GM12801 (cell line): Measurements from ENCODE around the gene ISCA2.

Experiments used
- TF ChIP-seq, protein P1 (sequence below): IDR thresholded peaks from one replicate; pipeline ENCODE4 v1.5.1; 2011; ENCODE audit warnings: control low read depth; ENCODE audit not compliant: insufficient read length; ENCODE audit errors: extremely low read depth

Gene ISCA2

DNA sequence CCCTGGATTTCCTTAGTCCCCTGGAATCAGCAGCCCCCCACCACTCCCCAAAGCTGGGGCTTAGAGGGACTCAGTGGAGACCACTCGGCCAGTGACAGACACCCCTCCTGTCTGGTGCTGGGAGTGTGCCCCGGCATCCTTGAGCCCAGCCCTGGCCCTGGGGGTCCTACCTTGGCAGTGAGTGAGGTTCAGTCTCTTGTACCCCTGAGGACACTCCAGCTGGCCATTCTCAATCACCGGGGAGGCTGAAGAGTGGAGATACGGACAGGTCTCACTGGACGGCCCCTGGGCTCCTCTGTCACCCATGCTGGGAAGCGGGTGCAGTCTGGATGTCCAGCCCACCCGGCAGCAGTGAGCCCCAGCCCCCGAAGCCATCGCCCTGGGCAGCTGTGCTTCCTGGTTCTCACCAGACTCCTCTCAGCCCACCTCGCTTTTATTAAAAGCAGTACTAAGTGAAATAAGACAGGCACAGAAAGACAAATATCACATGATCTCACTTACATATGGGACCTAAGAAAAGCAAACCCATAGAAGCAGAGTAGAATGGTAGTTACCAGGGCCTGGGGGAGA, 42.3 kb downstream of the ISCA2 start:
- TF ChIP-seq, protein P1, sequence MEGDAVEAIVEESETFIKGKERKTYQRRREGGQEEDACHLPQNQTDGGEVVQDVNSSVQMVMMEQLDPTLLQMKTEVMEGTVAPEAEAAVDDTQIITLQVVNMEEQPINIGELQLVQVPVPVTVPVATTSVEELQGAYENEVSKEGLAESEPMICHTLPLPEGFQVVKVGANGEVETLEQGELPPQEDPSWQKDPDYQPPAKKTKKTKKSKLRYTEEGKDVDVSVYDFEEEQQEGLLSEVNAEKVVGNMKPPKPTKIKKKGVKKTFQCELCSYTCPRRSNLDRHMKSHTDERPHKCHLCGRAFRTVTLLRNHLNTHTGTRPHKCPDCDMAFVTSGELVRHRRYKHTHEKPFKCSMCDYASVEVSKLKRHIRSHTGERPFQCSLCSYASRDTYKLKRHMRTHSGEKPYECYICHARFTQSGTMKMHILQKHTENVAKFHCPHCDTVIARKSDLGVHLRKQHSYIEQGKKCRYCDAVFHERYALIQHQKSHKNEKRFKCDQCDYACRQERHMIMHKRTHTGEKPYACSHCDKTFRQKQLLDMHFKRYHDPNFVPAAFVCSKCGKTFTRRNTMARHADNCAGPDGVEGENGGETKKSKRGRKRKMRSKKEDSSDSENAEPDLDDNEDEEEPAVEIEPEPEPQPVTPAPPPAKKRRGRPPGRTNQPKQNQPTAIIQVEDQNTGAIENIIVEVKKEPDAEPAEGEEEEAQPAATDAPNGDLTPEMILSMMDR = no peak

DNA sequence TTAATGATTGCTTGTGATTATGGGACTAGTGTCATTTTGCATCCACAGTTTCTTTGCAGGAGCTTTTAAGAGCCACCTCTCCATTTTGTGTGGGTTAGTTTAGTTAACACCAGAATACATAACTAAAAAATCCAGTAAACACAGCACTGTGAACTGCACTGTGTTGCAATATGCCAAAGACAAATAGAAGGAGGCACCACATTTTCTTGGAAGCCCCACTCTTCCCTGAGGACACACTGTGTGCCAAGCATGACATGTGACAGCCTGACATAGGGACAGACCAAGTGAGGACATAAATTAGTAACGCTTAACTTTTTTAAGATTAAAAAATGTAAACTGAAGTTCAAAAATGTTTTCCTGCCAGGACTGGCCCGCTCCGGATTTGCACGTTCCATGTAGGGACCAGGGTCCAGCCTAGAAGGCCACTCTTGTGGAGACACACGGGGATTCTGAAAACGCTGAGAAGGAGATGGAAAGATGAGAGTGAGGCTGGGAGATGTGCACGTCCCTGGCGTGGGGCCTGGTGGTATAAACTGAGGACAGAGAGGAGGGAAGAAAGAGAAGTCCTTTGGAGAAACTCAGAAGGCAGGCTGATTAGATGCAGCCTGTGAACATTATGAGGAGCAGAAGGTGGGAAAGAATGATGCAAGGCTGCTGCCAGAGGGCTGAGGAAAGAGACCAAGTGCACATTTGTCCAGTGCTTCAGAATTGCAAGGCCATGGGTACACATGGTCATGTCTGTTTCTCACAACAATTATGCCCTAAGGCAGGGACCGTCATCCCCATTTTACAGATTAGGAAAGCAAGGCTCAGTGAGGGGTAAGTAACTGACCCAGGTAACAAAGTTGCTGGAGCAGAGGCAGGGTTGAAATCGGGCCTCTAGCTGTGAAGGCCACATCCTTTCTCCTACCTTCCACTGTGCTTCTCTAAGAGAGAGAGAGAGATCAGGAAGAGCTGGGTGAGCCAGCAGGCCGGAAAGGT, 45.1 kb downstream of the ISCA2 start:
- TF ChIP-seq, protein P1 = no peak

DNA sequence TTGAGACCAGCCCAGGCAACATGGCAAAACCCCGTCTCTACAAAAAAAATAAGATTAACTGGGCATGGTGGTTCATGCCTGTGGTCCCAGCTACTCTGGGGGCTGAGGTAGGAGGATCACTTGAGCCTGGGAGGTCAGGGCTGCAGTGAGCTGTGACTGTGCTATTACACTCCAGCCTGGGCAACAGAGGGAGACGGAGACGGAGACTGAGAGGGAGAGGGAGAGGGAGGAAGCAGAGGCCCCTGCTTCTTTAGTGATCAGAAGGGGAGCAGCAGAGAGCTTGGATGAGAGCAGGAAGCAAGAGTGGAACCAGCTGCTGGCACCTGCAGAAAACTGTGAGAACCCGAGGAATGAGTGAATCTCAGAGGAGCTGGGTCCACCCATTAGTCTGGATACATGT, 45.9 kb downstream of the ISCA2 start:
- TF ChIP-seq, protein P1 = no peak

DNA sequence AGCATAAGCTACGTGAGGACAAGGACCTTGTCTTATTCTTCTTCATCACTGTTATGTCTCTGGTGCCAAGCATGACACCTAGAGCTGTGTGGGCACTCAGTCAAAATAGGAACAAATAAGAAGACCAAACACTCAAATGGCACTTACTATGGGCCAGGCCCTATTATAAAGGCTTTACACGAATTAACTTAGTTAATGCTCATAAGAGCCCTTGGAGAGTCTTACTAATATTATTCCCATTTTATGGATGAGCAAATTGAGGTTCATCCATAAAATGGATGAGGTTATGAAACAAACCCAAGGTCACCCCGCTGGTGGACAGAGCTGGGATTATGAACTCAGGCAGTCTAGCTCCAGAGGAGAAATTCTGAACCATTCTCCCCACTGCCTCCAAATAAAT, 47.7 kb downstream of the ISCA2 start:
- TF ChIP-seq, protein P1 = no peak

DNA sequence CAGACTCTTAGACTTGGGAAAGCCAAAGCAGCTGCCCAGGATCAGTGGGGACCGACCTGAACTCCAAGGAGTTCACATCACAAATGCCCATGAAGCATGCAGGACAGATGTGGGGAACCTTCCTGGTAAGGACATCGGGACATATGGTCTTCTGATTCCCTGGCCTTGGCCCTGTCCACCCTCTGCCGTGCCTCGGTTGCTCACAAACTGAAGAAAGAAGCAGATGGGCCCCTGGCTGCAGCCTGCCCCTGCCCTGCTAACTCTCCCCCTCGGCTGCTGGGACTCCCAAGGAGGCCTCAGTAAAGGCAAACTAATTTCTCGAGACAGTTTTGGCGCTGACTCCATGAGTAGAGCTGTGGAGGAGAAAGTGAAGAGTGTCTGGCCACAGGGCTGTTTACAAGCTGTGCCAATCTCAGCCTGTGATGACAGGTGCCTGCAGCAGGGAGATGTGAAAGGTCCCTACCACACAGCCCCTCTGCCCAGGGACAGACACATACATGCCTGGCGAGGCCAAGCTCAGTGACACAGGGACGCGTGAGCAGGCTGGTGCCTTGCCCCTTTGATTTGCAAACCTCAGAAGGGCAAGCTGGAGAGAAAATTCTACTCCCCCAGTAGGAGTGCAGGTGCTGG, 48.6 kb downstream of the ISCA2 start:
- TF ChIP-seq, protein P1 = no peak

DNA sequence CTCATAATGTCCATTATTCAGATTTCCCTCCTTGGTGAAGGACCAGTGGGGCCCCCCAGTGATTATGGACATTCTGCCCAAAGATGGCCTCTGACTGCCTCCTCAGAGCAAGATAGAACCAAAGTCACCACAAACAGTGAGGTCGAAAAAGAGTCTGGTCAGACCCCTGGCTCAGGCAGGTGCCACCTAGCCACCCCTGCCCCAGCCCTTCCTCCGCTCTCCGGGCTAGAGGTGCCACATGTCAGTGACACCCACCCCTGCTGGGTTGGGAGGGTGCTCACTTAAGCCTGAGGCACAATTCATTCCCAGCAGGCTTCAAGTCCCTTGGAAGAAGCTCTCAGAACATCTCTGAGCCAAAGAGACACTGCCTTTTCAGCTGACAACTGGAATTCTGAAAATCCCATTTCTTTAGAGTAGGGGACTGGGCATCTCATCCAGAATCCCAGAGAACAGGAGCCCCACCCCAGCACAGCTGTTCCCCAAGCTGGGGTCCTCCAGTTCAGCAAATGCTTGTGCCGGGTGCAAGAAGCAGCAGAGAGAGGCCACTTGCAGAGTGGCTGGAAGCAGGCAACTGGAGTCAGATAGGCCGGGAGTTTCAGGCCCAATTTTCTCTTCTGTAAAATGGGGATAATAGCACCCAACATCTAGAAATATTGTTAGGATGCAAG, 50.3 kb downstream of the ISCA2 start:
- TF ChIP-seq, protein P1 = no peak

DNA sequence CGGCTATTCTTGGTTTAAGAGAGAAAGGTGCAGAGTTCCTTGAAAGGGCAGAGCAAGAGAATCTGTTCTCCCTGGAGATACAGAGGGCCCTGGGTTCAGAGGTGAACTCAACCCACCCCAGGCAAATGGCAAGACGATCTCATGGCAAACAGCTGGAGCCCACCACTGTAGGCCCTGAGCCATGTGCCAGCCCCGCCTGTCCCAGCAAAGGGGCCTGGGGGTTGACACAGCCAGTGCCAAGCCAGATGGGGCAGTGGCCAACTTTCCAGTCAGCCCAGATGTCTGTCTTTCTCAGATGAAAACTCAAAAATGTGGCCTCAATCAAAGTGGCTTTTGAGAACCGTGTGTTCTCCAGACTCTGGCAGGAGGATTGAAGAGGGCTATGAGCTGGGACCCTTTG, 51.8 kb downstream of the ISCA2 start:
- TF ChIP-seq, protein P1 = no peak
